HEK293 (cell line): ENCODE data around the gene RPL36AL.

Experiments used
- GFI1B ChIP-seq: fragments of 450-650 bp; formaldehyde crosslinking; IDR thresholded peaks from 2 replicates; pipeline ENCODE4 v1.5.1; 2016; ENCODE audit warnings: missing biosample characterization, missing genetic modification characterization
- PRDM4 ChIP-seq: fragments of 450-650 bp; formaldehyde crosslinking; IDR thresholded peaks from 2 replicates; pipeline ENCODE4 v1.5.1; 2017; ENCODE audit warnings: missing biosample characterization, missing genetic modification characterization
- SCRT2 ChIP-seq: fragments of 450-650 bp; formaldehyde crosslinking; IDR thresholded peaks from 2 replicates; pipeline ENCODE4 v1.5.1; 2016; ENCODE audit warnings: missing biosample characterization, missing genetic modification characterization
- YY1 ChIP-seq: fragments of 450-650 bp; formaldehyde crosslinking; IDR thresholded peaks from 2 replicates; pipeline ENCODE4 v1.5.1; 2018; ENCODE audit warnings: missing biosample characterization, missing genetic modification characterization
- ZBTB17 ChIP-seq: fragments of 450-650 bp; formaldehyde crosslinking; IDR thresholded peaks from 2 replicates; pipeline ENCODE4 v1.5.1; 2016; ENCODE audit warnings: missing biosample characterization, missing genetic modification characterization
- ZBTB7A ChIP-seq: fragments of 450-650 bp; formaldehyde crosslinking; IDR thresholded peaks from 2 replicates; pipeline ENCODE4 v1.5.1; 2016; ENCODE audit warnings: low read depth, missing biosample characterization, missing genetic modification characterization
- ZBTB8A ChIP-seq: fragments of 450-650 bp; formaldehyde crosslinking; IDR thresholded peaks from 2 replicates; pipeline ENCODE4 v1.5.1; 2016; ENCODE audit warnings: missing biosample characterization, missing genetic modification characterization
- ZNF138 ChIP-seq: fragments of 450-650 bp; formaldehyde crosslinking; IDR thresholded peaks from 2 replicates; pipeline ENCODE4 v1.5.1; 2016; ENCODE audit warnings: missing biosample characterization, missing genetic modification characterization, borderline replicate concordance
- ZNF169 ChIP-seq: fragments of 450-650 bp; formaldehyde crosslinking; IDR thresholded peaks from 2 replicates; pipeline ENCODE4 v1.5.1; 2016; ENCODE audit warnings: missing biosample characterization, missing genetic modification characterization
- ZNF174 ChIP-seq: fragments of 450-650 bp; formaldehyde crosslinking; IDR thresholded peaks from 2 replicates; pipeline ENCODE4 v1.5.0; 2017; ENCODE audit warnings: missing biosample characterization, mild to moderate bottlenecking, missing genetic modification characterization
- ZNF19 ChIP-seq: fragments of 450-650 bp; formaldehyde crosslinking; IDR thresholded peaks from 2 replicates; pipeline ENCODE4; 2016; ENCODE audit warnings: missing biosample characterization, missing genetic modification characterization, low read depth
- ZNF239 ChIP-seq: fragments of 450-650 bp; formaldehyde crosslinking; IDR thresholded peaks from 2 replicates; pipeline ENCODE4 v1.5.1; 2016; ENCODE audit warnings: missing biosample characterization, missing genetic modification characterization
- ZNF24 ChIP-seq: fragments of 450-650 bp; formaldehyde crosslinking; IDR thresholded peaks from 2 replicates; pipeline ENCODE4 v1.5.1; 2016; ENCODE audit warnings: missing biosample characterization, missing genetic modification characterization
- ZNF335 ChIP-seq: fragments of 450-650 bp; formaldehyde crosslinking; conservative IDR thresholded peaks from 2 replicates; pipeline ENCODE4 v1.5.1; 2016; ENCODE audit warnings: missing biosample characterization, missing genetic modification characterization
- ZNF350 ChIP-seq: fragments of 450-650 bp; formaldehyde crosslinking; IDR thresholded peaks from 2 replicates; pipeline ENCODE4 v1.5.0; 2017; ENCODE audit warnings: missing biosample characterization, mild to moderate bottlenecking, missing genetic modification characterization
- ZNF423 ChIP-seq: fragments of 450-650 bp; formaldehyde crosslinking; IDR thresholded peaks from 2 replicates; pipeline ENCODE4 v1.5.1; 2016; ENCODE audit warnings: missing biosample characterization, missing genetic modification characterization
- ZNF544 ChIP-seq: fragments of 450-650 bp; formaldehyde crosslinking; IDR thresholded peaks from 2 replicates; pipeline ENCODE4 v1.5.0; 2017; ENCODE audit warnings: missing biosample characterization, missing genetic modification characterization
- ZNF548 ChIP-seq: fragments of 450-650 bp; formaldehyde crosslinking; IDR thresholded peaks from 2 replicates; pipeline ENCODE4 v1.5.1; 2016; ENCODE audit warnings: missing biosample characterization, missing genetic modification characterization
- ZNF561 ChIP-seq: fragments of 450-650 bp; IDR thresholded peaks from 2 replicates; pipeline ENCODE4 v1.5.1; 2018; ENCODE audit warnings: missing biosample characterization, missing genetic modification characterization, borderline replicate concordance
- ZNF596 ChIP-seq: fragments of 450-650 bp; IDR thresholded peaks from 2 replicates; pipeline ENCODE4 v1.5.0; 2018; ENCODE audit warnings: missing biosample characterization, mild to moderate bottlenecking, missing genetic modification characterization, moderate library complexity
- ZNF658 ChIP-seq: fragments of 450-650 bp; formaldehyde crosslinking; IDR thresholded peaks from 2 replicates; pipeline ENCODE4; 2016; ENCODE audit warnings: missing biosample characterization, missing genetic modification characterization
- ZNF664 ChIP-seq: fragments of 450-650 bp; formaldehyde crosslinking; IDR thresholded peaks from 2 replicates; pipeline ENCODE4 v1.5.1; 2016; ENCODE audit warnings: missing biosample characterization, missing genetic modification characterization
- ZNF785 ChIP-seq: fragments of 450-650 bp; formaldehyde crosslinking; IDR thresholded peaks from 2 replicates; pipeline ENCODE4 v1.5.1; 2016; ENCODE audit warnings: missing biosample characterization, missing genetic modification characterization
- ZNF830 ChIP-seq: fragments of 450-650 bp; IDR thresholded peaks from 2 replicates; pipeline ENCODE4 v1.5.0; 2018; ENCODE audit warnings: missing biosample characterization, missing genetic modification characterization, low read depth, mild to moderate bottlenecking, moderate library complexity
- TF ChIP-seq, protein P1 (sequence below): fragments of 450-650 bp; formaldehyde crosslinking; IDR thresholded peaks from 2 replicates; pipeline ENCODE4 v1.5.1; 2017; ENCODE audit warnings: missing biosample characterization, missing genetic modification characterization
- TF ChIP-seq, protein P2 (sequence below): fragments of 450-650 bp; formaldehyde crosslinking; IDR thresholded peaks from 2 replicates; pipeline ENCODE4 v1.5.1; 2016; ENCODE audit warnings: missing biosample characterization, missing genetic modification characterization
- TF ChIP-seq, protein P3 (sequence below): fragments of 450-650 bp; formaldehyde crosslinking; IDR thresholded peaks from 2 replicates; pipeline ENCODE4 v1.5.1; 2016; ENCODE audit warnings: missing biosample characterization, missing genetic modification characterization, borderline replicate concordance
- TF ChIP-seq, protein P4 (sequence below): fragments of 450-650 bp; formaldehyde crosslinking; IDR thresholded peaks from 2 replicates; pipeline ENCODE4 v1.5.1; 2017; ENCODE audit warnings: missing biosample characterization, missing genetic modification characterization

RPL36AL gene

GRCh38 chr14:49620182-49621113 is at the start of gene RPL36AL, which contains the start of gene MGAT2 (continued):
- TF ChIP-seq, protein P1, sequence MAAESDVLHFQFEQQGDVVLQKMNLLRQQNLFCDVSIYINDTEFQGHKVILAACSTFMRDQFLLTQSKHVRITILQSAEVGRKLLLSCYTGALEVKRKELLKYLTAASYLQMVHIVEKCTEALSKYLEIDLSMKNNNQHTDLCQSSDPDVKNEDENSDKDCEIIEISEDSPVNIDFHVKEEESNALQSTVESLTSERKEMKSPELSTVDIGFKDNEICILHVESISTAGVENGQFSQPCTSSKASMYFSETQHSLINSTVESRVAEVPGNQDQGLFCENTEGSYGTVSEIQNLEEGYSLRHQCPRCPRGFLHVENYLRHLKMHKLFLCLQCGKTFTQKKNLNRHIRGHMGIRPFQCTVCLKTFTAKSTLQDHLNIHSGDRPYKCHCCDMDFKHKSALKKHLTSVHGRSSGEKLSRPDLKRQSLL (tag by site-specific recombination) = 0 out of 2 replicates have a peak, but pooled peaks have one; percentile 7
- TF ChIP-seq ZBTB8A (tag by site-specific recombination) (peak; percentile 55), ZNF561 (tag by site-specific recombination) (no peak), ZNF169 (tag by site-specific recombination) (no peak), ZNF785 (no peak), ZNF658 (tag by site-specific recombination) (no peak), ZNF19 (tag by site-specific recombination) (no peak), ZNF24 (tag by site-specific recombination) (no peak; the same call in 1 of the 2 replicates), ZNF423 (no peak), YY1 (tag by site-specific recombination) (peak; percentile 47), ZNF239 (no peak), ZNF548 (tag by site-specific recombination) (no peak), ZNF335 (tag by site-specific recombination) (peak; percentile 87), ZNF664 (no peak), ZNF544 (no peak), ZNF350 (tag by site-specific recombination) (no peak), ZNF596 (tag by site-specific recombination) (0 out of 2 replicates have a peak, but pooled peaks have one; percentile 28), ZBTB7A (0 out of 2 replicates have a peak, but pooled peaks have one; percentile 35), ZNF174 (tag by site-specific recombination) (no peak), ZNF830 (tag by site-specific recombination) (no peak), ZNF138 (tag by site-specific recombination) (no peak), ZBTB17 (tag by site-specific recombination) (peak; percentile 73), SCRT2 (tag by site-specific recombination) (no peak), GFI1B (tag by site-specific recombination) (0 out of 2 replicates have a peak, but pooled peaks have one; percentile 14), PRDM4 (peak; percentile 42; the same call in 1 of the 2 replicates)
- TF ChIP-seq, protein P2, sequence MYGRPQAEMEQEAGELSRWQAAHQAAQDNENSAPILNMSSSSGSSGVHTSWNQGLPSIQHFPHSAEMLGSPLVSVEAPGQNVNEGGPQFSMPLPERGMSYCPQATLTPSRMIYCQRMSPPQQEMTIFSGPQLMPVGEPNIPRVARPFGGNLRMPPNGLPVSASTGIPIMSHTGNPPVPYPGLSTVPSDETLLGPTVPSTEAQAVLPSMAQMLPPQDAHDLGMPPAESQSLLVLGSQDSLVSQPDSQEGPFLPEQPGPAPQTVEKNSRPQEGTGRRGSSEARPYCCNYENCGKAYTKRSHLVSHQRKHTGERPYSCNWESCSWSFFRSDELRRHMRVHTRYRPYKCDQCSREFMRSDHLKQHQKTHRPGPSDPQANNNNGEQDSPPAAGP (tag by site-specific recombination) = no peak; the same call in none of the 2 replicates
- TF ChIP-seq, protein P3, sequence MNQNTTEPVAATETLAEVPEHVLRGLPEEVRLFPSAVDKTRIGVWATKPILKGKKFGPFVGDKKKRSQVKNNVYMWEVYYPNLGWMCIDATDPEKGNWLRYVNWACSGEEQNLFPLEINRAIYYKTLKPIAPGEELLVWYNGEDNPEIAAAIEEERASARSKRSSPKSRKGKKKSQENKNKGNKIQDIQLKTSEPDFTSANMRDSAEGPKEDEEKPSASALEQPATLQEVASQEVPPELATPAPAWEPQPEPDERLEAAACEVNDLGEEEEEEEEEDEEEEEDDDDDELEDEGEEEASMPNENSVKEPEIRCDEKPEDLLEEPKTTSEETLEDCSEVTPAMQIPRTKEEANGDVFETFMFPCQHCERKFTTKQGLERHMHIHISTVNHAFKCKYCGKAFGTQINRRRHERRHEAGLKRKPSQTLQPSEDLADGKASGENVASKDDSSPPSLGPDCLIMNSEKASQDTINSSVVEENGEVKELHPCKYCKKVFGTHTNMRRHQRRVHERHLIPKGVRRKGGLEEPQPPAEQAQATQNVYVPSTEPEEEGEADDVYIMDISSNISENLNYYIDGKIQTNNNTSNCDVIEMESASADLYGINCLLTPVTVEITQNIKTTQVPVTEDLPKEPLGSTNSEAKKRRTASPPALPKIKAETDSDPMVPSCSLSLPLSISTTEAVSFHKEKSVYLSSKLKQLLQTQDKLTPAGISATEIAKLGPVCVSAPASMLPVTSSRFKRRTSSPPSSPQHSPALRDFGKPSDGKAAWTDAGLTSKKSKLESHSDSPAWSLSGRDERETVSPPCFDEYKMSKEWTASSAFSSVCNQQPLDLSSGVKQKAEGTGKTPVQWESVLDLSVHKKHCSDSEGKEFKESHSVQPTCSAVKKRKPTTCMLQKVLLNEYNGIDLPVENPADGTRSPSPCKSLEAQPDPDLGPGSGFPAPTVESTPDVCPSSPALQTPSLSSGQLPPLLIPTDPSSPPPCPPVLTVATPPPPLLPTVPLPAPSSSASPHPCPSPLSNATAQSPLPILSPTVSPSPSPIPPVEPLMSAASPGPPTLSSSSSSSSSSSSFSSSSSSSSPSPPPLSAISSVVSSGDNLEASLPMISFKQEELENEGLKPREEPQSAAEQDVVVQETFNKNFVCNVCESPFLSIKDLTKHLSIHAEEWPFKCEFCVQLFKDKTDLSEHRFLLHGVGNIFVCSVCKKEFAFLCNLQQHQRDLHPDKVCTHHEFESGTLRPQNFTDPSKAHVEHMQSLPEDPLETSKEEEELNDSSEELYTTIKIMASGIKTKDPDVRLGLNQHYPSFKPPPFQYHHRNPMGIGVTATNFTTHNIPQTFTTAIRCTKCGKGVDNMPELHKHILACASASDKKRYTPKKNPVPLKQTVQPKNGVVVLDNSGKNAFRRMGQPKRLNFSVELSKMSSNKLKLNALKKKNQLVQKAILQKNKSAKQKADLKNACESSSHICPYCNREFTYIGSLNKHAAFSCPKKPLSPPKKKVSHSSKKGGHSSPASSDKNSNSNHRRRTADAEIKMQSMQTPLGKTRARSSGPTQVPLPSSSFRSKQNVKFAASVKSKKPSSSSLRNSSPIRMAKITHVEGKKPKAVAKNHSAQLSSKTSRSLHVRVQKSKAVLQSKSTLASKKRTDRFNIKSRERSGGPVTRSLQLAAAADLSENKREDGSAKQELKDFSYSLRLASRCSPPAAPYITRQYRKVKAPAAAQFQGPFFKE = no peak
- TF ChIP-seq, protein P4, sequence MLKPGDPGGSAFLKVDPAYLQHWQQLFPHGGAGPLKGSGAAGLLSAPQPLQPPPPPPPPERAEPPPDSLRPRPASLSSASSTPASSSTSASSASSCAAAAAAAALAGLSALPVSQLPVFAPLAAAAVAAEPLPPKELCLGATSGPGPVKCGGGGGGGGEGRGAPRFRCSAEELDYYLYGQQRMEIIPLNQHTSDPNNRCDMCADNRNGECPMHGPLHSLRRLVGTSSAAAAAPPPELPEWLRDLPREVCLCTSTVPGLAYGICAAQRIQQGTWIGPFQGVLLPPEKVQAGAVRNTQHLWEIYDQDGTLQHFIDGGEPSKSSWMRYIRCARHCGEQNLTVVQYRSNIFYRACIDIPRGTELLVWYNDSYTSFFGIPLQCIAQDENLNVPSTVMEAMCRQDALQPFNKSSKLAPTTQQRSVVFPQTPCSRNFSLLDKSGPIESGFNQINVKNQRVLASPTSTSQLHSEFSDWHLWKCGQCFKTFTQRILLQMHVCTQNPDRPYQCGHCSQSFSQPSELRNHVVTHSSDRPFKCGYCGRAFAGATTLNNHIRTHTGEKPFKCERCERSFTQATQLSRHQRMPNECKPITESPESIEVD = no peak
